SU-DHL-6 (cell line): ENCODE data around the gene SELENBP1.

Experiments
- CTCF ChIP-seq: fragments of 200-600 bp; sonication (generic); IDR thresholded peaks from one replicate; pipeline ENCODE4 v1.5.1; 2017; ENCODE audit warnings: antibody characterized with exemption, mild to moderate bottlenecking, low read length, moderate library complexity; ENCODE audit not compliant: insufficient read depth, poor library complexity, severe bottlenecking
- EZH2phosphoT487 ChIP-seq: fragments of 200-600 bp; sonication (generic), shearing (Covaris generic); conservative IDR thresholded peaks from 2 replicates; pipeline ENCODE4 v1.6.1; 2018; ENCODE audit warnings: mild to moderate bottlenecking, antibody characterized with exemption, low read length, moderate library complexity, mixed read lengths

- no peak for TF ChIP-seq EZH2phosphoT487
- no peak for TF ChIP-seq CTCF
These were observed 15.8 kb downstream of the SELENBP1 start for GRCh38 chr1:151356696-151357095.
